ENCODE results near the gene ALG12. TPM values are rescaled to one million over a fixed set of nuclear protein-coding genes. Genes with fewer than 3 reads are reported as not detected.

ALG12 gene
- total and polyA plus RNA-seq, 2 of the 8 experiments (the other 6 are each of a cell fraction or from before 2014, with no cell fraction given), result 13.4 to 22.5 TPM

DNA sequence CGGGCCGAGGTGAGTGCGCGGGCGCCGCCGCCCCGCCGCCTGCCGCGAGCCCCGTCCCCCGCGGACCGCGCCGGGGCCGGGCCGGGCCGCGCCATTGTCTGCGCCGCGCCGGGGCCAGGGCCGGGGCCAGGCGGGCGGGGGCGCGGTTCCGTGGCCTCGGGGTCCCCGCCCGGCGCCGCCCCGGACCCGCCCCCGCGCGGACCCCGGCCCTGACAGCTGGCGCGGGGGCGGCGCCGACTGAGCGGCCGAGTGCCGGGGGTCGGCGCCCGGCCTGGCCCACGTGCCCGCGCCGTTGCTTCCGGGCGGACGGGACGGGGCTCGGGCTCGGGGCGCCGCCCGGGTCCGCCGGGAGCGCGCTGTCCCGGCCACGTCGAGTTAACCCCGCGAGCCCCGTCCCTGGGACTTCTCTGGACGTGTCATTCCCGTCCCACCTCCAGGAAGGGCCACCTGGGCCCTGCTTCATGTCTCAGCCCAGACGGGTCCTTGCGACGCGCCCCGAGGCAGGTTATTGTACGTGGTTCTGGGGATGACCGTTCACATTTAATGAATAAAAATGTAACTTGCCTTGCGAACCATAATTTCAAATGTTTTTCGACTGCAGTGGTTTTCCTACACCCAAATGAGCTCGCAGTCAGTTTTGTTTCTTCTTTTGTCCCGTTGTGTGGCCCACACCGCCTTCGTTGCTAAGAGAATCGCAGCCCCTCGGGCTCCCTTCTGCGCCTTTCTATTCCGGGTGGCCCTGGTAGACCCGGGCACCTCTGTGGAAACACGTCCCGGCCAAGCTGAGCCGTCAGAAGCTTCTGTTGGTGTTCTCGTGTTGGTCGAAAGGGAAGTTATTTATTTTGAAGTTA, 64.0 kb downstream of the ALG12 start (continued):
- no peak for TF ChIP-seq MAFK (IDR thresholded peaks at IDR 0.05; ENCODE audit: low read depth, low read length)
- TF ChIP-seq GABPA (IDR thresholded peaks at IDR 0.05; ENCODE audit: borderline replicate concordance, insufficient read depth, low read length), result no peak
- no peak for TF ChIP-seq RFX5 (IDR thresholded peaks at IDR 0.05; ENCODE audit: borderline replicate concordance, low read depth, low read length)
- TF ChIP-seq SAP30 (IDR thresholded peaks at IDR 0.05; ENCODE audit: insufficient read depth, insufficient replicate concordance, low read length), result peak; percentile 45
- no peak for TF ChIP-seq BRCA1 (IDR thresholded peaks at IDR 0.05; ENCODE audit: low read depth, low read length)
- no peak for TF ChIP-seq E2F6 (IDR thresholded peaks at IDR 0.05)
- no peak for TF ChIP-seq SUZ12 (IDR thresholded peaks at IDR 0.05; ENCODE audit: low read length)
- no peak for TF ChIP-seq SIX5 (IDR thresholded peaks at IDR 0.05; ENCODE audit: low read depth, low read length)
- peak; percentile 51 to 62; a peak in 3 of 4 replicates for TF ChIP-seq SIN3A (conservative IDR thresholded peaks at IDR 0.05 in 1 of 2, IDR thresholded peaks at IDR 0.05 in 1 of 2; ENCODE audit: low read depth in 1 of 2, low read length in 2 of 2)
- TF ChIP-seq TBP (IDR thresholded peaks at IDR 0.05; ENCODE audit: low read depth, low read length), result no peak
- no peak for TF ChIP-seq ZNF274 (IDR thresholded peaks at IDR 0.05; ENCODE audit: borderline replicate concordance, extremely low read depth, low read length)
- TF ChIP-seq CHD2 (IDR thresholded peaks at IDR 0.05; ENCODE audit: low read length), result no peak
- no peak for TF ChIP-seq GTF2F1 (IDR thresholded peaks at IDR 0.05; ENCODE audit: borderline replicate concordance, low read depth, low read length)
- TF ChIP-seq HDAC2 (IDR thresholded peaks at IDR 0.05; ENCODE audit: borderline replicate concordance in 1 of 2, low read depth in 2 of 2, low read length in 2 of 2), result 0 out of 4 replicates have a peak, but pooled peaks of 1 of the 2 experiments have one; percentile 50

Data from H1 (cell line).